Measurements from ENCODE around the gene PADI4.

PADI4 gene

DNA sequence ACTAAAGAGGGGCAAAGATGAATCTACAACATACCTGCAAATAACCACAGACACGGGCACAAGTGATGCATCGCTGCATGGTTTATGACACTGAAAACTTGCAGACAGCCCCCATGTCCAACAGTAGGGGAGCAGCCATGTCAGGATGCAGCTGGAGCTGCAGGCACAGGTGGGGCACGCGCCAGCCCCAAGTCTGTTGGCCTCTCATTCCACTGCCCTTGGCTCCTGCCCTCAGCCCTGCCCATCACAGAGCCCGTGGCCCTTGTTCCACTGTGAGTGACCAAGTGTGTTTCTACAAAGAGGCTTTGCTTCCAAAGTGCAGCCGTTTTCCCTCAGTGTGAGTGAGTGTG lies 3.2 kb upstream of the PADI4 start:
- Histone ChIP-seq H3K4me2 (ENCODE audit: low read length) (no peak overlapping the region), H3K27me3 (ENCODE audit: control insufficient read depth, insufficient read depth, low read length) (no peaks in the 10 kb centered on the region), H3K9ac (no peak overlapping the region), H2AFZ (no peak overlapping the region), H3K4me1 (no peaks in the 10 kb centered on the region), H3K27ac (no peak overlapping the region), H3K79me2 (no peaks in the 10 kb centered on the region), H3K9me3 (ENCODE audit: control insufficient read depth, low read length) (no peaks in the 10 kb centered on the region), H3K4me3 (ENCODE audit: low read depth, low read length) (no peak overlapping the region), H3K36me3 (ENCODE audit: control insufficient read depth, insufficient read depth, low read length) (no peaks in the 10 kb centered on the region)
- TF ChIP-seq, protein P1, sequence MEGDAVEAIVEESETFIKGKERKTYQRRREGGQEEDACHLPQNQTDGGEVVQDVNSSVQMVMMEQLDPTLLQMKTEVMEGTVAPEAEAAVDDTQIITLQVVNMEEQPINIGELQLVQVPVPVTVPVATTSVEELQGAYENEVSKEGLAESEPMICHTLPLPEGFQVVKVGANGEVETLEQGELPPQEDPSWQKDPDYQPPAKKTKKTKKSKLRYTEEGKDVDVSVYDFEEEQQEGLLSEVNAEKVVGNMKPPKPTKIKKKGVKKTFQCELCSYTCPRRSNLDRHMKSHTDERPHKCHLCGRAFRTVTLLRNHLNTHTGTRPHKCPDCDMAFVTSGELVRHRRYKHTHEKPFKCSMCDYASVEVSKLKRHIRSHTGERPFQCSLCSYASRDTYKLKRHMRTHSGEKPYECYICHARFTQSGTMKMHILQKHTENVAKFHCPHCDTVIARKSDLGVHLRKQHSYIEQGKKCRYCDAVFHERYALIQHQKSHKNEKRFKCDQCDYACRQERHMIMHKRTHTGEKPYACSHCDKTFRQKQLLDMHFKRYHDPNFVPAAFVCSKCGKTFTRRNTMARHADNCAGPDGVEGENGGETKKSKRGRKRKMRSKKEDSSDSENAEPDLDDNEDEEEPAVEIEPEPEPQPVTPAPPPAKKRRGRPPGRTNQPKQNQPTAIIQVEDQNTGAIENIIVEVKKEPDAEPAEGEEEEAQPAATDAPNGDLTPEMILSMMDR (IDR thresholded peaks at IDR 0.05) = no peak

DNA sequence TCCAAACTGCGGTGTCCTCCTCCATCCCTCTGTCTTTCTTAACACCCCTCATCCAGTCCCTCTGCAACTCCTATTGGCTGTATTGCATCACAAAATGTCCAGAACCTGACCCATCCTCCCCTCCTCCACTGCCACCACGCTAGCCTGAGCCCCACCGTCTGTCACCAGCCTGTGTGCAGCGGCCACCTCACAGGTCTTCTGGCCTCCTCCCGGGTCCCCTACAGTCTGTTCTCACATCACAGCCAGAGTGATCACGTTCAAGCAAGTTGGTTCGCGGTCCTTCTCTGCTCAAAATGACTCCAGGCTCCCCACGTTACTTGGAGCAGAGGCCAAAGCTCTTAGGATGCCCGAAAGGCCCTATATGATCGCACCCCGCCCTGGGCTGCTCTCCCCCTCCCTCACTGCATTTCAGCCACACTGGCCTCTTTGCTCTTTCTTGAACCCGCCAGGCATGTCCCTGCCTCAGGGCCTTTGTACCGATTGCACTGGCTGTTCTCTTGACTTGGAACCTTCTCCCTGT lies 2.4 kb upstream of the PADI4 start:
- Histone ChIP-seq H3K36me3 (ENCODE audit: control insufficient read depth, insufficient read depth, low read length) (no peaks in the 10 kb centered on the region), H2AFZ (no peak overlapping the region), H3K79me2 (no peaks in the 10 kb centered on the region), H3K27ac (no peak overlapping the region), H3K4me3 (ENCODE audit: low read depth, low read length) (no peak overlapping the region), H3K9me3 (ENCODE audit: control insufficient read depth, low read length) (no peaks in the 10 kb centered on the region), H3K27me3 (ENCODE audit: control insufficient read depth, insufficient read depth, low read length) (no peaks in the 10 kb centered on the region), H3K4me2 (ENCODE audit: low read length) (no peak overlapping the region), H3K9ac (no peak overlapping the region), H3K4me1 (no peaks in the 10 kb centered on the region)
- TF ChIP-seq, protein P1 (IDR thresholded peaks at IDR 0.05) = no peak

DNA sequence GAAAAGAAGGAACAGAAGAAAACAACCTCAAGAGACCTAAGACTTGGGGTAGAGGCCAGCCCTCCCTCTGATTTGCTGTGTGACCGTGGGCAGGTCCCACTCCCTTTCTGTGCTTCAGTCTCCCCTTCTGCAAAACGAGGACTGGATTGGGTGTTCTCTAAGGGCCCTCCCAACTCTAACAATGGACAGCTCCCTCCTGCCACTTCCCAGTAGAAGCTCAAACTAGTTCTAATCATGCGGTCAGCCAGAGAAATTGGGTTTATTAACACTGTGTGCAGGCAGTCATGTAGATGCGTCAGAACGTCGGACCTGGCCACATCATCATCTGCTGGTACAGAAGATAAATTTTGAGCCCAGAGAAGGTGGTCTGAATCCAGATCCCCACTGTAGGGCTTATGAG lies 1.6 kb upstream of the PADI4 start:
- H3K27me3 ChIP-seq (ENCODE audit: control insufficient read depth, insufficient read depth, low read length) = no peaks in the 10 kb centered on the region

DNA sequence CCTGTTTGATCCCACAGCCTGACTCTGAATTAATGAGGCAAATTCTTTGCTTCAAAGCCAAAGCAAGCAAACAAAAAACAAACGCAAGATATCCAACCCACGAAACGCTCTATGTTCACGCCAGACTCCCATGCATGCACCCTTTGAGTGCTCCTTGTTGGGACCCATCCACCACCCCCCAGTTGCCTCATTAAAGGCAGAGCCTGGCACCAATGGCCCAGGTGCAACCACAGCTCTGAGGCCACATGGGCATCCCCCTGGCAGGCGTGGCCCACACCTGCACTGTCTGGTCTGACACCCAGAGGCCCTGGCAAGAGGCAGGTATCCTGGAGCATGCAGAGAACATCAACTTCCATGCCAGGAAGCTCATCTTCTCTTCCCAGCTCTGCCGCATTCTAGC lies 1.1 kb upstream of the PADI4 start:
- Histone ChIP-seq H3K9ac (no peak overlapping the region), H3K4me2 (ENCODE audit: low read length) (no peak overlapping the region), H3K27me3 (ENCODE audit: control insufficient read depth, insufficient read depth, low read length) (no peaks in the 10 kb centered on the region), H3K9me3 (ENCODE audit: control insufficient read depth, low read length) (no peaks in the 10 kb centered on the region), H3K4me1 (no peaks in the 10 kb centered on the region), H3K36me3 (ENCODE audit: control insufficient read depth, insufficient read depth, low read length) (no peaks in the 10 kb centered on the region), H3K79me2 (no peaks in the 10 kb centered on the region), H2AFZ (no peak overlapping the region), H3K27ac (no peak overlapping the region), H3K4me3 (ENCODE audit: low read depth, low read length) (no peak overlapping the region)
- TF ChIP-seq, protein P1 (IDR thresholded peaks at IDR 0.05) = no peak

More for the DNA sequence above, 1.6 kb upstream of the PADI4 start:
- H3K4me1 ChIP-seq = no peaks in the 10 kb centered on the region
- no peaks in the 10 kb centered on the region for H3K36me3 ChIP-seq (ENCODE audit: control insufficient read depth, insufficient read depth, low read length)
- H3K9ac ChIP-seq = no peak overlapping the region
- no peaks in the 10 kb centered on the region for H3K79me2 ChIP-seq
- TF ChIP-seq, protein P1 (IDR thresholded peaks at IDR 0.05) = no peak
- no peaks in the 10 kb centered on the region for H3K9me3 ChIP-seq (ENCODE audit: control insufficient read depth, low read length)
- no peak overlapping the region for H3K4me2 ChIP-seq (ENCODE audit: low read length)
- no peak overlapping the region for H3K4me3 ChIP-seq (ENCODE audit: low read depth, low read length)
- H2AFZ ChIP-seq = no peak overlapping the region
- no peak overlapping the region for H3K27ac ChIP-seq

DNA sequence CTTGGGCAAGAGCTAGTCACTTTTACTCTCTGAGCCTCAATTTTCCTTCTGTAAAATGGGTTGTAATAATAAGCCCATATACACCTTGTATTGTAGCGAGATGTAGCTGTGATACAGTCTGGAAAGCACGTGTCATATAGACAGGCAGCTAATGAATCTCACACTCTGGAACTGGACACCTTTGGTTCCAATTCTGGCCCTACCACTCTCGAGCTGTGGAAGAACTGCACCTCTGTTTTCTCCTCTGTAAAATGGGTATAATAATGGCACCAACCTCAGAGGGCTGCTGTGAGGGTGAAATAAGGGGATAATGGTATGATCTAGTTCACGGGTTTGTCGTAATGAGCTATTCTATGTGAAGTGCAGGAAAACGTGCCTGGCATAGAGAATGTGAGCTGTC lies 668 bp upstream of the PADI4 start:
- Histone ChIP-seq H3K9me3 (ENCODE audit: control insufficient read depth, low read length) (no peaks in the 10 kb centered on the region), H3K9ac (no peak overlapping the region), H3K36me3 (ENCODE audit: control insufficient read depth, insufficient read depth, low read length) (no peaks in the 10 kb centered on the region), H3K4me2 (ENCODE audit: low read length) (no peak overlapping the region), H3K4me1 (no peaks in the 10 kb centered on the region), H3K79me2 (no peaks in the 10 kb centered on the region), H3K4me3 (ENCODE audit: low read depth, low read length) (no peak overlapping the region), H3K27me3 (ENCODE audit: control insufficient read depth, insufficient read depth, low read length) (no peaks in the 10 kb centered on the region), H2AFZ (no peak overlapping the region), H3K27ac (no peak overlapping the region)
- TF ChIP-seq, protein P1 (IDR thresholded peaks at IDR 0.05) = no peak

All from parathyroid adenoma (tissue), 2 donors.